HG03103 (cell line): Measurements from ENCODE around the gene CDYL2.

Source experiments
- ATAC-seq: cut with Tn5 transposase; IDR thresholded peaks from one replicate; pipeline ENCODE4 v1.9.1; 2021; ENCODE audit warnings: low read depth; ENCODE audit not compliant: unreplicated experiment

CDYL2 gene

GRCh38 chr16:80640316-80640715, 164.1 kb downstream of the CDYL2 start:
- ATAC-seq: no peak

GRCh38 chr16:80639636-80640035, 164.8 kb downstream of the CDYL2 start:
- ATAC-seq: no peak

- no peak for ATAC-seq
Measured at GRCh38 chr16:80637621-80638020, 166.8 kb downstream of the CDYL2 start.

GRCh38 chr16:80631581-80631980, 172.8 kb downstream of the CDYL2 start:
- no peak for ATAC-seq

- ATAC-seq: no peak
Measured at GRCh38 chr16:80628254-80628653, 176.1 kb downstream of the CDYL2 start.

GRCh38 chr16:80627108-80627507, 177.3 kb downstream of the CDYL2 start:
- ATAC-seq: peak; percentile 96

GRCh38 chr16:80623376-80623775, 181.0 kb downstream of the CDYL2 start:
- ATAC-seq: no peak

GRCh38 chr16:80622007-80622406, 182.4 kb downstream of the CDYL2 start:
- ATAC-seq: no peak

GRCh38 chr16:80620736-80621605, 183.4 kb downstream of the CDYL2 start:
- no peak for ATAC-seq

GRCh38 chr16:80619824-80620223, 184.6 kb downstream of the CDYL2 start:
- ATAC-seq: no peak

- no peak for ATAC-seq
Measured at GRCh38 chr16:80618862-80619648, 185.3 kb downstream of the CDYL2 start.

- ATAC-seq: no peak
Measured at GRCh38 chr16:80616362-80616761, 188.0 kb downstream of the CDYL2 start.

GRCh38 chr16:80615735-80616134, 188.7 kb downstream of the CDYL2 start:
- ATAC-seq: no peak

- ATAC-seq: no peak
Measured at GRCh38 chr16:80614908-80615671, 189.3 kb downstream of the CDYL2 start.

GRCh38 chr16:80612461-80613017, 191.9 kb downstream of the CDYL2 start:
- ATAC-seq: no peak

- ATAC-seq: no peak
Measured at GRCh38 chr16:80611930-80612327, 192.5 kb downstream of the CDYL2 start.

GRCh38 chr16:80611171-80611929, 193.0 kb downstream of the CDYL2 start:
- no peak for ATAC-seq

GRCh38 chr16:80610481-80611156, 193.8 kb downstream of the CDYL2 start:
- ATAC-seq: no peak

GRCh38 chr16:80608946-80609345, 195.5 kb downstream of the CDYL2 start:
- ATAC-seq: no peak
